GM12892 (cell line): ENCODE measurements around the gene GLOD4.

Experiments
- POLR2A ChIP-seq: IDR thresholded peaks from 2 replicates; pipeline ENCODE4 v1.6.1; 2011; ENCODE audit warnings: low read depth, low read length, control low read depth
- POLR2AphosphoS5 ChIP-seq: IDR thresholded peaks from 2 replicates; pipeline ENCODE4 v1.6.1; 2011; ENCODE audit warnings: low read depth, low read length, control low read depth

DNA sequence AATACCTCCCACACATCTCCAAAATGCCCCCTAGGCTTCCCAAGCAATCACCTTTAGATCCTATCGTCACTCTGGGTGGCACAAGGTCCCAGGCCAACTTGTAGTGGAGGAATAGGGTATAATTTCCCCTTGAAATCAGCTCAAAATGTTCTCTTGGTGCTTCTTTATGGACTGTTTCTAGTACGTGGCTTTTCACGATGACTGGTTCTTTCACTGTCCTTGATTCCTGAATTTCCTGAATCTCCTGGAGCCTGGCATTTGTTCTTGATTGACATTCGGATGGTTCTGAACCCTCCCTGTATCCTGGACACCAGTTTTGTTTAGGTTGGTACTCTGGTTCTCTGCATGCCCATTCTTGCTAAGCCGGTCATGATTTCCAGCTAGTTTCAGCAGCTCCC is 60.5 kb downstream of the GLOD4 start:
- TF ChIP-seq POLR2AphosphoS5 (no peak), POLR2A (no peak)
